Stimulated activated CD8-positive, alpha-beta memory T cell treated with anti-CD3 and anti-CD28 coated beads, Interleukin-12 subunit alpha, Interleukin-12 subunit beta, amount 100 ng/mL, for 24 hours (primary cell): ENCODE measurements around the gene TIRAP.

Experiments
- DNase-seq: peaks from one replicate; pipeline ENCODE4 v3.0.0-alpha.2; 2020; ENCODE audit errors: extremely low read depth

The TIRAP gene

DNA sequence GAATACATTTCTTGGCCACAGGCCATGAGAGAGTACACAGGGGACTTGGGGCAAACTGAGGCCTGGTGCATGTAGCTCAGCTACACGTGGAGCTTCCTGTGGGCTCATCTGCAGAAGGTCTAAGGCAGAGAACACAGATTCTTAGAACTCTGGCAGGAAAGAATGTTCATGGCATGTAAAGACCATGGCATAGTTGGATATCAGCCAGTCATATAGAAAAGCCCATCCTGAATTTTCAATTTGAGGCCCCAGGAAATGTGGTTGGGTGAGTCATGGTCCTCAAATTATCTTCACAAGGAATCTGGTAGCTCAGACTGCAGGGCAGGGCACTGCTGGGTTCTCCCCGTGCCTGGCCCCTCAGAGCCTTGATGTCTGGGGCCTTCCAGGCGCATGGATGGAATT is 58.9 kb downstream of the TIRAP start:
- no peak for DNase-seq

DNA sequence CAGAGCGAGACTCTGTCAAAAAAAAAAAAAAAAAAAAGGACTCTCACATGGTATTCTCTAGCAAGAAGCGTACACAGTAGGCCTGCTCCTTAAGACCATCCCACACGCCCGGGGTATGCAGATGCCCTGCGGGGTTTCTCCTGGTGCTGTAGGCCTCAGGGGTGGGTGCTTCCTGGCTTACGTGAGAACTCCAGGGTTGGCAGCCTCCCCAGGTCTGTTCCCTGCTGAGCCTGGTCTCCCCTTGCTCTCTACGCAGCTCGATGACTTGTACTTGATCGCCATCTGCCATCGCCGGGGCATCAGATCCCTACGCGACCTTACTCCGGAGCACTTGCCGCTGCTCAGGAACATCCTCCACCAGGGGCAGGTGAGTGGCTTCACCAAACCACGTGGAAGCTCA is 60.2 kb downstream of the TIRAP start:
- no peak for DNase-seq
